Parathyroid adenoma (tissue), 2 donors: ENCODE results near the gene KCP.

Experiments
- H2AFZ ChIP-seq: fragments of 300-600 bp; sonication (generic); one replicate; pipeline ENCODE4 v1.7.0; 2017; ENCODE audit warnings: antibody characterized with exemption, mild to moderate bottlenecking
- H3K27ac ChIP-seq: fragments of 300-600 bp; sonication (generic); one replicate; pipeline ENCODE4 v1.7.0; 2017
- H3K27me3 ChIP-seq: fragments of 300-600 bp; sonication (generic); one replicate; pipeline ENCODE4 v1.7.0; 2017; ENCODE audit warnings: low read length; ENCODE audit not compliant: control insufficient read depth, insufficient read depth
- H3K36me3 ChIP-seq: fragments of 300-600 bp; sonication (generic); one replicate; pipeline ENCODE4 v1.7.0; 2017; ENCODE audit warnings: low read length; ENCODE audit not compliant: control insufficient read depth, insufficient read depth
- H3K4me1 ChIP-seq: fragments of 300-600 bp; sonication (generic); one replicate; pipeline ENCODE4 v1.7.0; 2017; ENCODE audit warnings: control low read depth
- H3K4me2 ChIP-seq: fragments of 300-600 bp; sonication (generic); one replicate; pipeline ENCODE4 v1.7.0; 2017; ENCODE audit warnings: low read length
- H3K4me3 ChIP-seq: fragments of 300-600 bp; sonication (generic); one replicate; pipeline ENCODE4 v1.7.0; 2017; ENCODE audit warnings: low read depth, low read length
- H3K79me2 ChIP-seq: fragments of 300-600 bp; sonication (generic); one replicate; pipeline ENCODE4 v1.7.0; 2017; ENCODE audit warnings: control low read depth
- H3K9ac ChIP-seq: fragments of 300-600 bp; sonication (generic); one replicate; pipeline ENCODE4 v1.7.0; 2017; ENCODE audit warnings: mild to moderate bottlenecking
- H3K9me3 ChIP-seq: fragments of 300-600 bp; sonication (generic); one replicate; pipeline ENCODE4 v1.7.0; 2017; ENCODE audit warnings: low read length; ENCODE audit not compliant: control insufficient read depth
- CTCF ChIP-seq: fragments of 300-600 bp; sonication (generic); IDR thresholded peaks from one replicate; pipeline ENCODE4 v1.7.0; 2017; ENCODE audit warnings: antibody characterized with exemption, mild to moderate bottlenecking
- donor health status: primary hyperparathyroidism.

Gene KCP

GRCh38 chr7:128863433-128863989 is 47.0 kb downstream of the KCP start:
- Histone ChIP-seq H3K4me3 (peak overlapping the region; percentile 92), H3K79me2 (peaks cover 5% of the 10 kb centered on the region), H3K4me2 (peak overlapping the region; percentile 91), H3K4me1 (peaks cover 30% of the 10 kb centered on the region), H3K27ac (peak overlapping the region; percentile 73), H2AFZ (peak overlapping the region; percentile 91), H3K27me3 (no peaks in the 10 kb centered on the region), H3K9ac (no peak overlapping the region), H3K9me3 (no peaks in the 10 kb centered on the region), H3K36me3 (no peaks in the 10 kb centered on the region)
- peak; percentile 22 for TF ChIP-seq CTCF

- TF ChIP-seq CTCF, result no peak
Measured at GRCh38 chr7:128862571-128863432, 47.7 kb downstream of the KCP start, which contains the start of gene ATP6V1F. Gene ATP6V1F (plus strand): TSS chr7:128862856. CDS start chr7:128862905, 49 bp downstream.

GRCh38 chr7:128861957-128862570 is 48.4 kb downstream of the KCP start:
- Histone ChIP-seq H3K27ac (peak overlapping the region; percentile 73), H3K4me2 (peak overlapping the region; percentile 54), H3K4me3 (peak overlapping the region; percentile 92), H3K36me3 (no peaks in the 10 kb centered on the region), H3K27me3 (no peaks in the 10 kb centered on the region), H3K79me2 (peaks cover 5% of the 10 kb centered on the region), H3K9me3 (no peaks in the 10 kb centered on the region), H2AFZ (peak overlapping the region; percentile 91), H3K4me1 (peaks cover 28% of the 10 kb centered on the region), H3K9ac (no peak overlapping the region)
- no peak for TF ChIP-seq CTCF

More at GRCh38 chr7:128862571-128863432, 47.7 kb downstream of the KCP start, which contains the start of gene ATP6V1F:
- Histone ChIP-seq H2AFZ (peak within 1 kb of the TSS; percentile 91), H3K27ac (peak within 1 kb of the TSS; percentile 73), H3K9ac (no peak within 1 kb of the TSS), H3K9me3 (no peaks in the 10 kb centered on the region), H3K4me1 (peaks cover 28% of the 10 kb centered on the region), H3K4me3 (peak within 1 kb of the TSS; percentile 92), H3K4me2 (peak within 1 kb of the TSS; percentile 91), H3K79me2 (peaks cover 5% of the 10 kb centered on the region), H3K27me3 (no peaks in the 10 kb centered on the region), H3K36me3 (no peaks in the 10 kb centered on the region)

GRCh38 chr7:128860158-128861073 is 50.1 kb downstream of the KCP start:
- Histone ChIP-seq H3K79me2 (peaks cover 5% of the 10 kb centered on the region), H3K4me1 (peaks cover 28% of the 10 kb centered on the region), H3K27ac (peak overlapping the region; percentile 62), H3K27me3 (no peaks in the 10 kb centered on the region), H3K36me3 (no peaks in the 10 kb centered on the region), H3K4me3 (no peak overlapping the region), H3K9me3 (no peaks in the 10 kb centered on the region), H2AFZ (peak overlapping the region; percentile 82), H3K9ac (no peak overlapping the region), H3K4me2 (peak overlapping the region; percentile 53)
- no peak for TF ChIP-seq CTCF
